ENCODE results near the gene CDK6. TPM values are rescaled to one million over a fixed set of nuclear protein-coding genes. Genes with fewer than 3 reads are reported as not detected.

Gene CDK6
- total RNA-seq, 1 experiment from 2014 or later: 175 TPM

DNA sequence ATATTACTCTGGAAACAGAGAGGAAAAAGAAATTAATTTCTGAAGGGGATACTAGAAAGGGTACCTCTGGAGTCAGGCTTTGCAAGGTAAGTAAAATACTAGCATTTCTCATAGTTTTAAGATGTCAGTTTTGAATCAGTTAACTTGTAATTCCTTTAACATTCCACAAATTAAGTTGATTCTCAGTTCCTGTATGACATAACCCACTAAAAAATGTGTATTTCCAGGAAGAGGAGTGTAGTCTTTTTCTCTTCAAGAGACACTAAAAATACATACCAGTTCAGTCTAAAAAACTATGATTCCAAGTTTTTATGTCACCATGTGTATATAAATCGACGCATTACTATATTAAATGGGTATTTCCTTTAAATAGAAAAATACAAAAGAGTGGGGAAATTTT is 113.2 kb downstream of the CDK6 start:
- no peaks in the 10 kb centered on the region for H3K4me1 ChIP-seq
- TF ChIP-seq, protein P1, sequence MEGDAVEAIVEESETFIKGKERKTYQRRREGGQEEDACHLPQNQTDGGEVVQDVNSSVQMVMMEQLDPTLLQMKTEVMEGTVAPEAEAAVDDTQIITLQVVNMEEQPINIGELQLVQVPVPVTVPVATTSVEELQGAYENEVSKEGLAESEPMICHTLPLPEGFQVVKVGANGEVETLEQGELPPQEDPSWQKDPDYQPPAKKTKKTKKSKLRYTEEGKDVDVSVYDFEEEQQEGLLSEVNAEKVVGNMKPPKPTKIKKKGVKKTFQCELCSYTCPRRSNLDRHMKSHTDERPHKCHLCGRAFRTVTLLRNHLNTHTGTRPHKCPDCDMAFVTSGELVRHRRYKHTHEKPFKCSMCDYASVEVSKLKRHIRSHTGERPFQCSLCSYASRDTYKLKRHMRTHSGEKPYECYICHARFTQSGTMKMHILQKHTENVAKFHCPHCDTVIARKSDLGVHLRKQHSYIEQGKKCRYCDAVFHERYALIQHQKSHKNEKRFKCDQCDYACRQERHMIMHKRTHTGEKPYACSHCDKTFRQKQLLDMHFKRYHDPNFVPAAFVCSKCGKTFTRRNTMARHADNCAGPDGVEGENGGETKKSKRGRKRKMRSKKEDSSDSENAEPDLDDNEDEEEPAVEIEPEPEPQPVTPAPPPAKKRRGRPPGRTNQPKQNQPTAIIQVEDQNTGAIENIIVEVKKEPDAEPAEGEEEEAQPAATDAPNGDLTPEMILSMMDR (IDR thresholded peaks at IDR 0.05; ENCODE audit: insufficient read depth in 1 of 2, low read depth in 1 of 2, low read length in 1 of 2, severe bottlenecking in 1 of 2, unreplicated experiment in 1 of 2): no peak
- H3K27ac Mint-ChIP-seq (ENCODE audit: unreplicated experiment): no peak overlapping the region
- no peak overlapping the region for H3K4me3 Mint-ChIP-seq (ENCODE audit: unreplicated experiment)
- H3K27me3 ChIP-seq (replicated peaks; ENCODE audit: control insufficient read depth, insufficient read depth, low read length): no peaks in the 10 kb centered on the region
- peaks cover 14% of the 10 kb centered on the region for H3K4me1 Mint-ChIP-seq (ENCODE audit: low read depth, unreplicated experiment)
- peaks cover 73% of the 10 kb centered on the region for H3K36me3 Mint-ChIP-seq (ENCODE audit: insufficient read depth, unreplicated experiment)
- CTCF ChIA-PET: interaction anchor here (0.7 to 1.3 kb wide), 2 partner anchors 28 to 83 kb away, joined by 3 to 4 read pairs; no protein-coding TSS in a partner anchor
- peaks cover 7% of the 10 kb centered on the region for H3K36me3 ChIP-seq (ENCODE audit: control insufficient read depth, insufficient read depth, low read length)
- POLR2A ChIA-PET: interaction anchor here (0.6 kb wide), 1 partner anchor 509 kb away, joined by 4 read pairs; no protein-coding TSS in a partner anchor
- H3K9me3 ChIP-seq: no peaks in the 10 kb centered on the region
- DNase-seq: no peak
- no peaks in the 10 kb centered on the region for H3K27me3 Mint-ChIP-seq (ENCODE audit: insufficient read depth, unreplicated experiment)
- no peak overlapping the region for H3K4me3 ChIP-seq (ENCODE audit: low read depth, low read length)
- BruUV-seq (replicated peaks): no TSS peak
- intact Hi-C loops (cut with micrococcal nuclease; ENCODE audit: unreplicated experiment): no loop called here
- no peaks in the 10 kb centered on the region for H3K9me3 Mint-ChIP-seq (ENCODE audit: unreplicated experiment)

- TF ChIP-seq, protein P1 (IDR thresholded peaks at IDR 0.05; ENCODE audit: insufficient read depth in 1 of 2, low read depth in 1 of 2, low read length in 1 of 2, severe bottlenecking in 1 of 2, unreplicated experiment in 1 of 2): no peak
- Mint-ChIP-seq H3K9me3 (ENCODE audit: unreplicated experiment) (no peaks in the 10 kb centered on the region), H3K27ac (ENCODE audit: unreplicated experiment) (no peak overlapping the region), H3K4me3 (ENCODE audit: unreplicated experiment) (no peak overlapping the region), H3K4me1 (ENCODE audit: low read depth, unreplicated experiment) (peaks cover 15% of the 10 kb centered on the region), H3K36me3 (ENCODE audit: insufficient read depth, unreplicated experiment) (peaks cover 80% of the 10 kb centered on the region), H3K27me3 (ENCODE audit: insufficient read depth, unreplicated experiment) (no peaks in the 10 kb centered on the region)
- no peaks in the 10 kb centered on the region for H3K4me1 ChIP-seq
- ChIA-PET POLR2A (no interaction called here), CTCF (interaction anchor here (1.3 kb wide), 1 partner anchor 27 kb away, joined by 3 read pairs; no protein-coding TSS in a partner anchor)
- H3K9me3 ChIP-seq: no peaks in the 10 kb centered on the region
- H3K36me3 ChIP-seq (ENCODE audit: control insufficient read depth, insufficient read depth, low read length): peaks cover 7% of the 10 kb centered on the region
- intact Hi-C loops (cut with micrococcal nuclease; ENCODE audit: unreplicated experiment): no loop called here
- no TSS peak for BruUV-seq (replicated peaks)
- H3K4me3 ChIP-seq (ENCODE audit: low read depth, low read length): no peak overlapping the region
- no peak for DNase-seq
- no peaks in the 10 kb centered on the region for H3K27me3 ChIP-seq (replicated peaks; ENCODE audit: control insufficient read depth, insufficient read depth, low read length)
These were observed 113.8 kb downstream of the CDK6 start for GRCh38 chr7:92722541-92722940.

GRCh38 chr7:92720604-92721350 is 115.6 kb downstream of the CDK6 start:
- Histone ChIP-seq H3K4me3 (ENCODE audit: low read depth, low read length) (no peak overlapping the region), H3K36me3 (ENCODE audit: control insufficient read depth, insufficient read depth, low read length) (peaks cover 7% of the 10 kb centered on the region), H3K4me1 (no peaks in the 10 kb centered on the region), H3K9me3 (no peaks in the 10 kb centered on the region), H3K27me3 (replicated peaks; ENCODE audit: control insufficient read depth, insufficient read depth, low read length) (no peaks in the 10 kb centered on the region)
- CTCF ChIA-PET: interaction anchor here (0.7 kb wide), 1 partner anchor 119 kb away, joined by 3 read pairs; no protein-coding TSS in a partner anchor
- Mint-ChIP-seq H3K36me3 (ENCODE audit: insufficient read depth, unreplicated experiment) (peaks cover 85% of the 10 kb centered on the region), H3K9me3 (ENCODE audit: unreplicated experiment) (no peaks in the 10 kb centered on the region), H3K27me3 (ENCODE audit: insufficient read depth, unreplicated experiment) (no peaks in the 10 kb centered on the region), H3K27ac (ENCODE audit: unreplicated experiment) (no peak overlapping the region), H3K4me1 (ENCODE audit: low read depth, unreplicated experiment) (peaks cover 28% of the 10 kb centered on the region), H3K4me3 (ENCODE audit: unreplicated experiment) (no peak overlapping the region)
- intact Hi-C loops (cut with micrococcal nuclease; ENCODE audit: unreplicated experiment): no loop called here
- POLR2A ChIA-PET: no interaction called here
- TF ChIP-seq, protein P1 (IDR thresholded peaks at IDR 0.05; ENCODE audit: insufficient read depth in 1 of 2, low read depth in 1 of 2, low read length in 1 of 2, severe bottlenecking in 1 of 2, unreplicated experiment in 1 of 2): no peak
- no TSS peak for BruUV-seq (replicated peaks)
- no peak for DNase-seq
